OCI-LY7 (cell line): ENCODE measurements around the gene CSNK1A1L. TPM values are rescaled to one million over a fixed set of nuclear protein-coding genes. Genes with fewer than 3 reads are reported as not detected.
"Not testable (repeated sequence)": the region's sequence is repeated elsewhere in the genome, so short reads cannot be mapped to it uniquely, and the experiment has no call there.

ENCODE experiments used
- BruUV-seq: library from RNA; stranded (reverse); fragments of 400-500 nt; replicated peaks from 2 replicates; lab custom pipeline; 2021; lab: Mats Ljungman, UMichigan
- CTCF ChIA-PET: fragments of 300-600 bp; sonication (Branson Sonifier 250); formaldehyde crosslinking; loops from one replicate; lab custom pipeline; 2022; ENCODE audit warnings: antibody characterized with exemption; ENCODE audit not compliant: unreplicated experiment; lab: Charles Lee
- POLR2A ChIA-PET: fragments of 300-600 bp; sonication (Branson Sonifier 250); formaldehyde crosslinking; loops from one replicate; lab custom pipeline; 2022; ENCODE audit warnings: antibody characterized with exemption; lab: Charles Lee
- DNase-seq: peaks from one replicate; pipeline ENCODE4 v3.0.0-alpha.2; 2015; ENCODE audit warnings: low spot score
- H2AFZ ChIP-seq: fragments of 200-600 bp; sonication (generic), shearing (Covaris generic); 2 replicates; pipeline ENCODE4 v1.6.1; 2014; ENCODE audit warnings: mild to moderate bottlenecking, antibody characterized with exemption, low read length, moderate library complexity
- H3K27ac ChIP-seq: fragments of 200-600 bp; sonication (generic); 2 replicates; pipeline ENCODE4 v1.5.1; 2014; ENCODE audit warnings: mixed run types, low read depth, mild to moderate bottlenecking, moderate library complexity, low read length, inconsistent platforms; ENCODE audit not compliant: poor library complexity, severe bottlenecking
- H3K36me3 ChIP-seq: fragments of 200-600 bp; sonication (generic); 2 replicates; pipeline ENCODE4 v1.6.1; 2014; ENCODE audit warnings: mild to moderate bottlenecking, antibody characterized with exemption, low read length, moderate library complexity, mixed read lengths; ENCODE audit not compliant: insufficient read depth
- H3K4me1 ChIP-seq: fragments of 200-600 bp; sonication (generic); 2 replicates; pipeline ENCODE4 v1.5.1; 2014; ENCODE audit warnings: mild to moderate bottlenecking, low read length; ENCODE audit not compliant: insufficient read depth, poor library complexity, severe bottlenecking
- H3K4me2 ChIP-seq: fragments of 200-600 bp; sonication (generic); 2 replicates; pipeline ENCODE4 v1.6.1; 2014; ENCODE audit warnings: mild to moderate bottlenecking, low read length
- H3K4me3 ChIP-seq: fragments of 200-600 bp; sonication (generic); 2 replicates; pipeline ENCODE4 v1.5.1; 2014; ENCODE audit warnings: mild to moderate bottlenecking, low read depth, low read length; ENCODE audit not compliant: poor library complexity, severe bottlenecking
- H3K79me2 ChIP-seq: fragments of 200-600 bp; sonication (generic); 2 replicates; pipeline ENCODE4 v1.6.1; 2016; ENCODE audit warnings: low read depth, mild to moderate bottlenecking, low read length, moderate library complexity, mixed read lengths; ENCODE audit not compliant: insufficient read depth
- H3K9me2 ChIP-seq: fragments of 200-600 bp; sonication (generic); 2 replicates; pipeline ENCODE4 v1.6.1; 2016; ENCODE audit warnings: mild to moderate bottlenecking, low read length, mixed read lengths; ENCODE audit not compliant: insufficient read depth
- H3K9me3 ChIP-seq: fragments of 200-600 bp; sonication (generic); 2 replicates; pipeline ENCODE4 v1.6.1; 2014; ENCODE audit warnings: mild to moderate bottlenecking, mixed run types, low read length, mixed read lengths
- H4K20me1 ChIP-seq: fragments of 200-600 bp; sonication (generic); 2 replicates; pipeline ENCODE4 v1.6.1; 2014; ENCODE audit warnings: mild to moderate bottlenecking, antibody characterized with exemption, low read length, moderate library complexity, mixed read lengths; ENCODE audit not compliant: insufficient read depth
- CTCF ChIP-seq: fragments of 200-600 bp; sonication (generic); conservative IDR thresholded peaks from 2 replicates; pipeline ENCODE4 v1.5.1; 2014; ENCODE audit warnings: mild to moderate bottlenecking, antibody characterized with exemption, low read length, moderate library complexity, mixed read lengths
- EZH2phosphoT487 ChIP-seq: fragments of 200-600 bp; sonication (generic); IDR thresholded peaks from 2 replicates; pipeline ENCODE4 v1.6.1; 2018; ENCODE audit warnings: low read depth, borderline replicate concordance, mild to moderate bottlenecking, mixed run types, antibody characterized with exemption, low read length, moderate library complexity, mixed read lengths
- intact Hi-C: fragments of 100-400 bp; cut with micrococcal nuclease; formaldehyde crosslinking; loops from one replicate; pipeline ENCODE4 v1.10.0; 2022; ENCODE audit not compliant: unreplicated experiment
- total RNA-seq, 2 experiments: library from RNA; depleted of rRNA in 1 of 2; stranded (reverse); fragments of >200 nt in 1 of 2; shearing (Covaris generic) in 1 of 2; gene quantifications; 2 replicates each; pipeline ENCODE4 v1.2.3, GENCODE V29; 2014 to 2022

CSNK1A1L gene
- total RNA-seq, 2 experiments from 2014 or later: not detected

- ChIA-PET CTCF (no interaction called here), POLR2A (no interaction called here)
- DNase-seq: peak; percentile 93
- Histone ChIP-seq H3K9me3 (no peaks in the 10 kb centered on the region), H4K20me1 (no peaks in the 10 kb centered on the region), H3K4me2 (peak within 1 kb of the TSS; percentile 83), H3K79me2 (peaks cover 29% of the 10 kb centered on the region), H3K4me1 (peaks cover 12% of the 10 kb centered on the region), H3K9me2 (no peaks in the 10 kb centered on the region), H3K27ac (peak within 1 kb of the TSS; percentile 59), H3K36me3 (peaks cover 12% of the 10 kb centered on the region), H3K4me3 (peak within 1 kb of the TSS; percentile 71), H2AFZ (peak within 1 kb of the TSS; percentile 97)
- intact Hi-C loops: loop anchor here (1.0 to 5.0 kb wide), 4 partner anchors 58 to 1978 kb away; partner anchors contain the start of genes NHLRC3, PROSER1, RFXAP and SMAD9
- TSS peak; percentile 81 for BruUV-seq
- TF ChIP-seq EZH2phosphoT487: no peak
- TF ChIP-seq CTCF: no peak
Measured at GRCh38 chr13:37058910-37059847, 46.3 kb downstream of the CSNK1A1L start, which contains the start of gene SUPT20H. Gene SUPT20H (minus strand): TSS chr13:37059688. CDS start chr13:37051490, 8,198 bp downstream.

- H4K20me1 ChIP-seq, H3K4me2 ChIP-seq, CTCF ChIA-PET, H3K9me3 ChIP-seq, H3K27ac ChIP-seq, H3K4me3 ChIP-seq, DNase-seq, H3K9me2 ChIP-seq, BruUV-seq, H2AFZ ChIP-seq: not testable (repeated sequence)
- peaks cover 53% of the 10 kb centered on the region for H3K79me2 ChIP-seq
- H3K4me1 ChIP-seq: peaks cover 12% of the 10 kb centered on the region
- intact Hi-C loops: loop anchor here (5.0 kb wide), 2 partner anchors 134 to 1981 kb away; partner anchors contain the start of genes NHLRC3, PROSER1 and SMAD9
- POLR2A ChIA-PET: interaction anchor here (2.2 to 2.4 kb wide), 2 partner anchors 8 to 51 kb away, joined by 8 to 17 read pairs; no protein-coding TSS in a partner anchor
- H3K36me3 ChIP-seq: peaks cover 25% of the 10 kb centered on the region
Measured at GRCh38 chr13:37056228-37056627, 49.2 kb downstream of the CSNK1A1L start.

Other genes starting within 250 kb of the CSNK1A1L start
- 9.7 and 10.8 TPM in 2 replicates for gene SMAD9, start 185.4 kb downstream of the CSNK1A1L start, total RNA-seq (2014; rRNA removed; shearing (Covaris generic))
- gene SMAD9, start 185.4 kb downstream of the CSNK1A1L start, total RNA-seq (2022): 10.3 and 13.1 TPM in 2 replicates
- 23.8 and 25.3 TPM in 2 replicates for gene ALG5, start 106.3 kb downstream of the CSNK1A1L start, total RNA-seq (2014; rRNA removed; shearing (Covaris generic))
- gene ALG5, start 106.3 kb downstream of the CSNK1A1L start, total RNA-seq (2022): 28.8 and 31.6 TPM in 2 replicates
- gene EXOSC8, start 104.9 kb downstream of the CSNK1A1L start, total RNA-seq (2014; rRNA removed; shearing (Covaris generic)): 96.0 and 106 TPM in 2 replicates
- gene EXOSC8, start 104.9 kb downstream of the CSNK1A1L start, total RNA-seq (2022): 140 and 141 TPM in 2 replicates
- 48.3 and 53.0 TPM in 2 replicates for gene SUPT20H, start 46.0 kb downstream of the CSNK1A1L start, total RNA-seq (2014; rRNA removed; shearing (Covaris generic))
- 84.1 and 88.3 TPM in 2 replicates for gene SUPT20H, start 46.0 kb downstream of the CSNK1A1L start, total RNA-seq (2022)